Stimulated activated memory B cell treated with anti-CD40 and anti-IgM and Interleukin-4, amounts not matched to agents 10 μg/mL and 1 μg/mL and 100 μg/mL, for 72 hours (primary cell): Measurements from ENCODE around the gene MACF1.
A peak's percentile ranks its signal among the peaks of the same experiment; 100 is the strongest.
"Not testable (repeated sequence)": the region's sequence is repeated elsewhere in the genome, so short reads cannot be mapped to it uniquely, and the experiment has no call there.

Source experiments
- ATAC-seq: fragments of 150-1000 bp; cut with Tn5 transposase; 2 replicates; pipeline ENCODE4 v1.10.0; 2021
- H3K27ac Mint-ChIP-seq: one replicate; pipeline ENCODE4 v1.8.0; 2022; ENCODE audit warnings: mild to moderate bottlenecking, mixed read lengths
- H3K27me3 Mint-ChIP-seq: one replicate; pipeline ENCODE4 v1.8.0; 2022; ENCODE audit warnings: mixed read lengths
- H3K36me3 Mint-ChIP-seq: one replicate; pipeline ENCODE4 v1.8.0; 2022; ENCODE audit warnings: mixed read lengths
- H3K4me1 Mint-ChIP-seq: one replicate; pipeline ENCODE4 v1.8.0; 2022; ENCODE audit warnings: mixed read lengths
- H3K4me3 Mint-ChIP-seq: one replicate; pipeline ENCODE4 v1.8.0; 2022; ENCODE audit warnings: mild to moderate bottlenecking, moderate library complexity, mixed read lengths
- H3K9me3 Mint-ChIP-seq: one replicate; pipeline ENCODE4 v1.8.0; 2022; ENCODE audit warnings: mixed read lengths

The MACF1 gene

DNA sequence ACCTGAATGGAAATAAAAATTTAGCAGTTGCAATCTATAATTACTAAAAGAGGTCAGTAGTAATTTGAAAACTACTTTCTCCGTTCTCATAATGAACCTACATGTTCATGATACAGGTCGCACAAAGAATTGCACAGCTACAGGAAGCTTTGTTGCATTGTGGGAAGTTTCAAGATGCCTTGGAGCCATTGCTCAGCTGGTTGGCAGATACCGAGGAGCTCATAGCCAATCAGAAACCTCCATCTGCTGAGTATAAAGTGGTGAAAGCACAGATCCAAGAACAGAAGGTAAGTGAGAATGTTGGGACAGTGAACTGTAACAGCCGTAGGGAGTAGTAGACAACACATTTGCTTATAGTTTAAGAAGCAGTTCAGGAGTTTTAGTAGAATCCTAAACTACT lies 218.1 kb downstream of the MACF1 start:
- H3K4me1 Mint-ChIP-seq: peaks cover 6% of the 10 kb centered on the region
- no peak for ATAC-seq
- H3K9me3 Mint-ChIP-seq: no peaks in the 10 kb centered on the region
- no peak overlapping the region for H3K4me3 Mint-ChIP-seq
- no peak overlapping the region for H3K27ac Mint-ChIP-seq
- H3K27me3 Mint-ChIP-seq: no peaks in the 10 kb centered on the region
- H3K36me3 Mint-ChIP-seq: peaks cover 48% of the 10 kb centered on the region

- Mint-ChIP-seq H3K27ac (no peak overlapping the region), H3K36me3 (peaks cover 58% of the 10 kb centered on the region), H3K9me3 (no peaks in the 10 kb centered on the region), H3K27me3 (no peaks in the 10 kb centered on the region), H3K4me1 (no peaks in the 10 kb centered on the region), H3K4me3 (no peak overlapping the region)
- no peak for ATAC-seq
Observed at GRCh38 chr1:39425151-39425550, 220.7 kb downstream of the MACF1 start.

DNA sequence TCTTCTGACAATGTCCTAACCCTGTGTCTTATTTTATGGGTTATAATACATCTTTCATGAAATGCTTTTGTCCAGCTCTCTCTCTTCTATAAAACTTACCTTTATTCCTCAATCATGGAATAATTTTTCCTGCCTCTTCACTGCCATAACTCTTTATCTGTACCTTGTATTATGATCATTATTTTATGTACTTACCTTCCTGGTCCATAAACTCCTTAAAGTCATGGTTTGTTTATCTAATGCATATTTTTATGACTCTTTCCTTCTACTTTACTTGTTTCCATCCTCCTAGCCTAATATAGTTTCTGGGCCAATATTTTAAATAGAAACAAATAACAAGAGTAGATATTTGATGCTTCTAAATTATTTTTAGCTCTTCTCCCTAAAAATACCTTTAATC lies 221.1 kb downstream of the MACF1 start:
- Mint-ChIP-seq H3K27ac (no peak overlapping the region), H3K27me3 (no peaks in the 10 kb centered on the region), H3K4me1 (no peaks in the 10 kb centered on the region), H3K4me3 (no peak overlapping the region), H3K9me3 (no peaks in the 10 kb centered on the region), H3K36me3 (peaks cover 63% of the 10 kb centered on the region)
- ATAC-seq: no peak

- Mint-ChIP-seq H3K36me3 (peaks cover 70% of the 10 kb centered on the region), H3K4me1 (no peaks in the 10 kb centered on the region), H3K27ac (peak overlapping the region; percentile 41), H3K9me3 (no peaks in the 10 kb centered on the region), H3K4me3 (no peak overlapping the region), H3K27me3 (no peaks in the 10 kb centered on the region)
- no peak for ATAC-seq
Observed at GRCh38 chr1:39426346-39426745, 221.9 kb downstream of the MACF1 start.

- Mint-ChIP-seq H3K4me3 (no peak overlapping the region), H3K9me3 (no peaks in the 10 kb centered on the region), H3K27me3 (no peaks in the 10 kb centered on the region), H3K27ac (no peak overlapping the region), H3K4me1 (no peaks in the 10 kb centered on the region), H3K36me3 (peaks cover 70% of the 10 kb centered on the region)
- no peak for ATAC-seq
Observed at GRCh38 chr1:39427374-39427773, 222.9 kb downstream of the MACF1 start.

DNA sequence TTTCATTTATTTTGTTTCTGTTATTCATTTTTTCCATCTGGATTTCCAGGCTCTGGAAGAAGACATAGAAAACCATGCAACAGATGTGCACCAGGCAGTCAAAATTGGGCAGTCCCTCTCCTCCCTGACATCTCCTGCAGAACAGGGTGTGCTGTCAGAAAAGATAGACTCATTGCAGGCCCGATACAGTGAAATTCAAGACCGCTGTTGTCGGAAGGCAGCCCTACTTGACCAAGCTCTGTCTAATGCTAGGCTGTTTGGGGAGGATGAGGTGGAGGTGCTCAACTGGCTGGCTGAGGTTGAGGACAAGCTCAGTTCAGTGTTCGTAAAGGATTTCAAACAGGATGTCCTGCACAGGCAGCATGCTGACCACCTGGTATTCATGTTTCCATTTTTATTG lies 223.4 kb downstream of the MACF1 start:
- Mint-ChIP-seq H3K4me1 (no peaks in the 10 kb centered on the region), H3K27me3 (no peaks in the 10 kb centered on the region), H3K36me3 (peaks cover 68% of the 10 kb centered on the region), H3K27ac (no peak overlapping the region), H3K9me3 (no peaks in the 10 kb centered on the region), H3K4me3 (no peak overlapping the region)
- no peak for ATAC-seq

DNA sequence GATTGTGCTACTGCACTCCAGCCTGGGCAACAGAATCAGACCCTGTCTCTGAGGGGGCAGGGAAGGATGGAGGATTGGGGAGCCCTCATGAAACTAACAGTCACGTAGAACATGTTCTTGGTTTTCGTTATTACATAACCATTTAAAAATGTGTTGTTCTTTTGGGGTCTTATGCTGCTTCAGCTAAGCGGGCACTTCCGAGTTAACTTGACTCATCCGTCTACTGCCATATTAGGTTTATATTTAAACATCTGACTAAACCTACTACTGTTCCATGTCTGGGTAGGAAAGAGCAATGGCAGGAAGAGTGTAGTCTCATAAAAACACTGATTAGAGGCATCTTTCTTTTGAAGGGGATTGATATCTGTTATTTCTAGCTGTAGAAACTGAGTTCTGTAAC lies 227.4 kb downstream of the MACF1 start:
- Mint-ChIP-seq H3K9me3 (no peaks in the 10 kb centered on the region), H3K36me3 (peaks cover 66% of the 10 kb centered on the region), H3K27ac (peak overlapping the region; percentile 37), H3K4me1 (no peaks in the 10 kb centered on the region), H3K27me3 (no peaks in the 10 kb centered on the region), H3K4me3 (no peak overlapping the region)
- ATAC-seq: no peak

DNA sequence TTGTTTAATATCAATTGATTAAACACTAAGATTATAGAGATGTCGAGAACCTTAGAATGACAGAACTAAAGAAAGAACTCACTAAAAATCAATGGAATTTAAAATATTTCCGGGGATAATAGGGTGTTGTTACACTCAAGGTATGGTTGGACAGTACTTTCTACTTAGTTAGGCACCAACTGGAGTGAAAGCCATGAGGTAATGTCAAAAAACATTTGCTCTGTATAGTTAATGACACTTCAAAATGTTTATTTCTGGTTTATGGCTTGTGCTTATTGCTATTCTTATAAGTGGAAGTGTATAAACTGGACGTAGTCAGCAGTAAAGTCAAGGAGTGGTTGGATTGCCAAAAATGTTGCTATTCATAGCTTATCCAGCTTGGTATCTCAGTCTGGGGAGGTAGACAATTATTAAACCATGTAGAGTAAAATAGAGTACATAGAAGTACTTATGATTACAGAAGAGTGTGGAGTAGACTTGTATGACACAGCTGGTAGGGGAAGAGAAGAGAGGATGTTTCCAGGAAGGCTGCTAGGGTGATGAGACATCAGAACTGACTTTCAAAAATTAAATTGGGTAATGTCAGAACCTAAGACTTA lies 230.4 kb downstream of the MACF1 start:
- peaks cover 62% of the 10 kb centered on the region for H3K36me3 Mint-ChIP-seq
- H3K27ac Mint-ChIP-seq: no peak overlapping the region
- no peaks in the 10 kb centered on the region for H3K9me3 Mint-ChIP-seq
- H3K27me3 Mint-ChIP-seq: no peaks in the 10 kb centered on the region
- ATAC-seq: no peak
- H3K4me1 Mint-ChIP-seq: no peaks in the 10 kb centered on the region
- no peak overlapping the region for H3K4me3 Mint-ChIP-seq

GRCh38 chr1:39435597-39435996 lies 231.1 kb downstream of the MACF1 start:
- Mint-ChIP-seq H3K9me3 (no peaks in the 10 kb centered on the region), H3K4me3 (no peak overlapping the region), H3K36me3 (peaks cover 60% of the 10 kb centered on the region), H3K27me3 (no peaks in the 10 kb centered on the region), H3K27ac (no peak overlapping the region), H3K4me1 (no peaks in the 10 kb centered on the region)
- no peak for ATAC-seq

GRCh38 chr1:39436842-39437241 lies 232.3 kb downstream of the MACF1 start:
- Mint-ChIP-seq H3K27ac (no peak overlapping the region), H3K4me3 (no peak overlapping the region), H3K27me3 (no peaks in the 10 kb centered on the region), H3K9me3 (no peaks in the 10 kb centered on the region), H3K36me3 (peaks cover 58% of the 10 kb centered on the region), H3K4me1 (no peaks in the 10 kb centered on the region)
- ATAC-seq: no peak

DNA sequence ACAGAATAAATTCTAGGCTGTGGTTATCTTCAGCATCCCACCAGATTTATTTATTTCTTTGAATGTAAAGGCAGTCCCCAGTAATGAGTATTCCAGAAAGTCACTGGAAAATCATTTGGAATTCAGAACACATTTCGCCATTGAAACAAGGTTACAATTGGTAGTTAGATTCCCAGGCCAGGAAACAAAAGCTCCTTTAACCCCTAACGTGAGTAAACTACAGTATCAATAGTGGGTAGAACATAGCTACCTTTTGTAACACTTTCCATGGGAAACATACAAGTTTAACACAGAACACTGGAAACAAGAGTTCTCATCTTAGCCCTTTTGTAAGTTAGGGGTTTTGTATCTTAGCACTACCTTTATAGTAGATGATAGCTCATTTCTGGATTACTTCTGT lies 233.5 kb downstream of the MACF1 start:
- no peak overlapping the region for H3K4me3 Mint-ChIP-seq

GRCh38 chr1:39440856-39441255 lies 236.4 kb downstream of the MACF1 start:
- Mint-ChIP-seq H3K9me3 (no peaks in the 10 kb centered on the region), H3K27me3 (no peaks in the 10 kb centered on the region), H3K4me3 (no peak overlapping the region), H3K27ac (no peak overlapping the region), H3K4me1 (no peaks in the 10 kb centered on the region), H3K36me3 (peaks cover 73% of the 10 kb centered on the region)
- no peak for ATAC-seq

More for the DNA sequence above, 233.5 kb downstream of the MACF1 start:
- Mint-ChIP-seq H3K27me3 (no peaks in the 10 kb centered on the region), H3K36me3 (peaks cover 61% of the 10 kb centered on the region), H3K4me1 (no peaks in the 10 kb centered on the region), H3K9me3 (no peaks in the 10 kb centered on the region), H3K27ac (no peak overlapping the region)
- ATAC-seq: no peak

DNA sequence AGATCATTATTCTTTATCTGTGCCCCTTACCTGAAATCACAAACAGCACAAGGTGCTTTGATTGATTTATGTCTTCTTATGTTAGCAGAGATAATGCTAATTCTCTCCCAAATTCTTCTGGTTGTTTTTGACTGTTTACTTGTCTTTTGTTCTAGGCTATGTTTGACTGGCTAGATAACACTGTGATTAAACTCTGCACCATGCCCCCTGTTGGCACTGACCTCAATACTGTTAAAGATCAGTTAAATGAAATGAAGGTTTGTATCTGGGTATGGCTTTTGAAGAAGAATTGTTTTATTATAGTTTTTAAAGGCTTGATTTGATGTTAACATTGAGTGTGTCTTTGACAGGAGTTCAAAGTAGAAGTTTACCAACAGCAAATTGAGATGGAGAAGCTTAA lies 237.3 kb downstream of the MACF1 start:
- Mint-ChIP-seq H3K4me3 (no peak overlapping the region), H3K27ac (no peak overlapping the region), H3K27me3 (no peaks in the 10 kb centered on the region), H3K4me1 (no peaks in the 10 kb centered on the region), H3K9me3 (no peaks in the 10 kb centered on the region), H3K36me3 (peaks cover 64% of the 10 kb centered on the region)
- no peak for ATAC-seq

DNA sequence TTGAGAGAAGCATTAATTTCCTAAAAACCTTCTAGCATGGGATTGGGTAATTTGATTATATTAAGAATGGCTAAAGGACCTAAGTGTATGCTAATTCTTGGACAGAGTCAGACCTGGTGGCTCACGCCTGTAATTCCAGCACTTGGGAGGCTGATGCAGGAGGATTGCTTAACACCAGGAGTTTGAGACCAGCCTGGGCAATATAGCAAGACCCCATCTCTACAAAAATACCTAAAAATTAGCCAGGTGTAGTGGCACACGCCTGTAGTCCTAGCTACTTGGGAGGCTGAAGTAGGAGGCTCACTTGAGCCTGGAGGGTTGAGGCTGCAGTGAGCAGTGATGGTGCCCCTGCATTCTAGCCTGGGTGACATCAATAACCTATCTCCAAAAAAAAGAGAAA lies 241.1 kb downstream of the MACF1 start:
- peaks cover 66% of the 10 kb centered on the region for H3K36me3 Mint-ChIP-seq
- H3K9me3 Mint-ChIP-seq: no peaks in the 10 kb centered on the region
- no peak for ATAC-seq
- H3K27ac Mint-ChIP-seq: no peak overlapping the region
- no peaks in the 10 kb centered on the region for H3K4me1 Mint-ChIP-seq
- H3K4me3 Mint-ChIP-seq: no peak overlapping the region
- no peaks in the 10 kb centered on the region for H3K27me3 Mint-ChIP-seq

- Mint-ChIP-seq H3K27me3 (no peaks in the 10 kb centered on the region), H3K27ac (no peak overlapping the region), H3K9me3 (no peaks in the 10 kb centered on the region), H3K36me3 (peaks cover 67% of the 10 kb centered on the region), H3K4me3 (no peak overlapping the region), H3K4me1 (no peaks in the 10 kb centered on the region)
- ATAC-seq: no peak
Observed at GRCh38 chr1:39446986-39447567, 242.6 kb downstream of the MACF1 start.

DNA sequence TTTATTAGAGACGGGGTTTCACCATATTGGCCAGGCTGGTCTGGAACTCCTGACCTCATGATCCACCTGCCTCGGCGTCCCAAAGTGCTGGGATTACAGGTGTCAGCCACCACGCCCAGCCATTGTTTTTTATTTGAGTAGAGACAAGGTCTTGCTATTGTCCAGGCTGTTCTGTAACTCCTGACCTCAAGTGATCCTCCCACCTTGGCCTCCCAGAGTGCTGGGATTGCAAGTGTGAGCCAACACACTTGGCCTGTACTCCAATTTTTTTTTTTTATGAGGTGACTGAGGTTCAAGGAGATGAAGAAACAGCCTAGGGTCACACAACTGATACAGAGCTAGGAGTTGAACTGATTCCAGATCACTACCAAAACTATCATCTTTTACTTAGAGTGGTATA lies 245.5 kb downstream of the MACF1 start:
- not testable (repeated sequence) for H3K4me1 Mint-ChIP-seq, H3K27ac Mint-ChIP-seq, ATAC-seq, H3K27me3 Mint-ChIP-seq, H3K4me3 Mint-ChIP-seq, H3K9me3 Mint-ChIP-seq
- peaks cover 56% of the 10 kb centered on the region for H3K36me3 Mint-ChIP-seq
